Natural killer cell treated with Interleukin-12 subunit alpha and Interleukin-12 subunit beta and Interleukin-15 and Interleukin-18, amount 100 ng/mL, for 72 hours (primary cell): Measurements from ENCODE around the gene SLC37A4. TPM values are rescaled to one million over a fixed set of nuclear protein-coding genes. Genes with fewer than 3 reads are reported as not detected.
A peak's percentile ranks its signal among the peaks of the same experiment; 100 is the strongest.
"Not testable (repeated sequence)": the region's sequence is repeated elsewhere in the genome, so short reads cannot be mapped to it uniquely, and the experiment has no call there.

Experiments
- ATAC-seq, 2 donors: fragments of 150-1000 bp; cut with Tn5 transposase in 1 of 2; sonication (Bioruptor Pico), chemical (Tn5 transposase) in 1 of 2; 2 replicates each; pipeline ENCODE4 v1.10.0; 2021
- DNase-seq: peaks from one replicate; pipeline ENCODE4 v3.0.0; 2022; ENCODE audit warnings: low spot score
- H3K27ac Mint-ChIP-seq, 2 donors: 1 replicate in 1 of 2; 2 replicates in 1 of 2; pipeline ENCODE4 v1.8.0; 2022; ENCODE audit warnings: mixed read lengths in 2 of 2, mild to moderate bottlenecking in 1 of 2, moderate library complexity in 1 of 2
- H3K27me3 Mint-ChIP-seq, 2 donors: 1 replicate in 1 of 2; 2 replicates in 1 of 2; pipeline ENCODE4 v1.8.0; 2022; ENCODE audit warnings: mixed read lengths in 2 of 2
- H3K36me3 Mint-ChIP-seq: one replicate; pipeline ENCODE4 v1.8.0; 2022; ENCODE audit warnings: mixed read lengths
- H3K4me1 Mint-ChIP-seq, 2 donors: 1 replicate in 1 of 2; 2 replicates in 1 of 2; pipeline ENCODE4 v1.8.0; 2022; ENCODE audit warnings: low read depth in 2 of 2, mixed read lengths in 2 of 2, mild to moderate bottlenecking in 1 of 2
- H3K4me3 Mint-ChIP-seq: one replicate; pipeline ENCODE4 v1.8.0; 2022; ENCODE audit warnings: mixed read lengths
- H3K9me3 Mint-ChIP-seq: 2 replicates; pipeline ENCODE4 v1.8.0; 2022; ENCODE audit warnings: mixed read lengths
- total RNA-seq, 2 donors: library from RNA; stranded (reverse); gene quantifications; one replicate each; pipeline ENCODE4 v1.2.3, GENCODE V29; 2022

The SLC37A4 gene
- total RNA-seq, 2 donors from 2014 or later: 20.3 to 32.6 TPM

- ATAC-seq: peak; percentile 20 to 45
- no peaks in the 10 kb centered on the region for H3K9me3 Mint-ChIP-seq
- peak overlapping the region; percentile 99 for H3K4me3 Mint-ChIP-seq
- peaks cover 26 to 35% of the 10 kb centered on the region in 2 donors for H3K4me1 Mint-ChIP-seq
- H3K36me3 Mint-ChIP-seq: peaks cover 6% of the 10 kb centered on the region
- no peak for DNase-seq
- H3K27ac Mint-ChIP-seq: peak overlapping the region; percentile 84 to 96
- no peaks in the 10 kb centered on the region for H3K27me3 Mint-ChIP-seq
Measured at GRCh38 chr11:118996926-118997626, 33.6 kb downstream of the SLC37A4 start.

- H3K27ac Mint-ChIP-seq, ATAC-seq, H3K27me3 Mint-ChIP-seq, H3K36me3 Mint-ChIP-seq, H3K4me3 Mint-ChIP-seq, DNase-seq, H3K9me3 Mint-ChIP-seq, H3K4me1 Mint-ChIP-seq: not testable (repeated sequence)
Measured at GRCh38 chr11:118991486-118992038, 39.1 kb downstream of the SLC37A4 start.

- Mint-ChIP-seq H3K9me3 (no peaks in the 10 kb centered on the region), H3K27ac (peak overlapping the region in 1 of 2 donors; percentile 84), H3K4me3 (no peak overlapping the region), H3K4me1 (no peaks in the 10 kb centered on the region), H3K36me3 (no peaks in the 10 kb centered on the region), H3K27me3 (peaks cover 0 to 4% of the 10 kb centered on the region in 2 donors)
- DNase-seq (no peak), ATAC-seq (no peak)
Measured at GRCh38 chr11:118988280-118988679, 42.4 kb downstream of the SLC37A4 start.

GRCh38 chr11:118984825-118985224 lies 45.9 kb downstream of the SLC37A4 start:
- DNase-seq (no peak), ATAC-seq (no peak)
- H3K27ac Mint-ChIP-seq: no peak overlapping the region
- no peak overlapping the region for H3K4me3 Mint-ChIP-seq
- H3K9me3 Mint-ChIP-seq: no peaks in the 10 kb centered on the region
- H3K27me3 Mint-ChIP-seq: peaks cover 0 to 4% of the 10 kb centered on the region in 2 donors
- H3K4me1 Mint-ChIP-seq: no peaks in the 10 kb centered on the region
- no peaks in the 10 kb centered on the region for H3K36me3 Mint-ChIP-seq

- H3K27me3 Mint-ChIP-seq, H3K4me1 Mint-ChIP-seq, ATAC-seq, H3K36me3 Mint-ChIP-seq, H3K9me3 Mint-ChIP-seq, DNase-seq, H3K4me3 Mint-ChIP-seq, H3K27ac Mint-ChIP-seq: not testable (repeated sequence)
Measured at GRCh38 chr11:118984337-118984736, 46.3 kb downstream of the SLC37A4 start.

DNA sequence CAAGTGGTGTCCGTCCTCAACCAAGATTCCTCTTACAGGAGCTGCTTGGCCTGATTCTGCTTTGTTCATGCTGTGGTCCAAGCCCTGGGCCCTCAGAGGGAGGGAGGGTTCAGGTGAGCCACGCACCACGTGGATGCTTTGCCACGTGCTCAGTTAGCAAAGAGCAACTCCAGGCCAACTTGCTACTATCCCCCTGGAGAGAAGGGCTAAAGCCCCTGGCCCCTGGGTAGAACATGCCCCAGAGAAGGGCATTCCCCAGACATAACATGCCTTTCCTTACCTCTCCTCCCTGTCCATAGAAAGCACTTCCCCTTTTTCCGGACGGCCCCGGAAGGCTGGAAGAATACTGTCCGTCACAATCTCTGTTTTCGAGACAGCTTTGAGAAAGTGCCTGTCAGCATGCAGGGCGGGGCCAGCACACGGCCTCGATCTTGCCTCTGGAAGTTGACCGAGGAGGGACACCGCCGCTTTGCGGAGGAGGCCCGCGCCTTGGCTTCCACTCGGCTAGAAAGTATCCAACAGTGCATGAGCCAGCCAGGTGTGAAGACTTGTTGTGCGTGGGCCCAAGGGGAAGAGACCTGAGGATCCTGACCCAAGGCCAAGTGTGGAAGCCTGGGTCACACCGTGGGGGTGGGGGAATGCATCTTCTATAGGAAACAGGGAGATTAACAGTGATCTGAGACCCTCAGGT lies 50.3 kb downstream of the SLC37A4 start:
- H3K27me3 Mint-ChIP-seq: peaks cover 0 to 3% of the 10 kb centered on the region in 2 donors
- ATAC-seq (no peak), DNase-seq (no peak)
- no peak overlapping the region for H3K4me3 Mint-ChIP-seq
- H3K27ac Mint-ChIP-seq: no peak overlapping the region
- H3K9me3 Mint-ChIP-seq: no peaks in the 10 kb centered on the region
- H3K36me3 Mint-ChIP-seq: no peaks in the 10 kb centered on the region
- H3K4me1 Mint-ChIP-seq: no peaks in the 10 kb centered on the region

- Mint-ChIP-seq H3K36me3 (no peaks in the 10 kb centered on the region), H3K4me1 (peaks cover 5 to 6% of the 10 kb centered on the region in 2 donors), H3K4me3 (no peak overlapping the region), H3K9me3 (no peaks in the 10 kb centered on the region), H3K27me3 (peaks cover 8% of the 10 kb centered on the region in 2 donors), H3K27ac (no peak overlapping the region)
- DNase-seq (no peak), ATAC-seq (no peak)
Measured at GRCh38 chr11:118979434-118979833, 51.2 kb downstream of the SLC37A4 start.

DNA sequence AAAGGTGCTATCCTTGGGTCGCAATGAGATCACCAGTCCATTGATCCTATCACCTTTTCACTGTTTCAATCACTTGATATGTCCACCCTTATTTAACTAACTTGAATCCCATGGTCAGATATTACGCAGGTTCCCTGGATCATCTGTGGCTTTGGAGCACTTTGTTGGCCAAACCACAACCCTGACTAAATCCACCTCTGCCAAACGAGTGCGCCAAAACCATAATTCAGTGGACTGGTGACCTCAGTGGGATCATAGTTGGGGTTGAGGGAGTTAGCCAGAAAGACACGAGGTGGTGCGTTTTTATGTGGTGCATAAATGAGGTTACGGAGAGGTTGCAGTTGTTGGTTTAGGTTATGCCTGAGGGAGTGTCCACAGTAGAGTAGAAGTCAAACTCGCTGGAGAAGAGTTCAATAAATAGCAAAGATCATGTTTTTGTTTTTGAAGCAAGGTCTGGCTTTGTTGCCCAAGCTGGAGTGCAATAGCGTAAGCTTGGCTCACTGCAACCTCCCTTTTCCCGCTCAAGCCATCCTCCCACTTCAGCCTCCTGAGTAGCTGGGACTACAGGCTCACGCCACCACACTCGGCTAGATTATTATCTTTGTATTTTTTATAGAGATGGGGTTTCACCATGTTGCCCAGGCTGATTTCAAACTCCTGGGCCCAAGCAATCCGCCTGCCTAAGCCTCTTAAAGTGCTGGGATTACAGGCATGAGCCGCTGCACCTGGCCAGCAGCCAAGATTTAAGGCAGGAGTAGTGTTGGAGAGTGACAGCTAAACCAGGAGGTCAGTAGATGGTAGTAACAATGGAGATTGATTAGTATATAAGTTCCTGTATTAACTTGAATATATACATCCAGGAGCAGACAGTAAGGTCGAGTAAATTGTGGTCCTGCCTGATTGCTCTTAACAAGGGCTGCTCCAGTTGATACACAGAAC lies 54.6 kb downstream of the SLC37A4 start:
- ATAC-seq: no peak
- Mint-ChIP-seq H3K9me3 (no peaks in the 10 kb centered on the region), H3K4me1 (peaks cover 5 to 6% of the 10 kb centered on the region in 2 donors), H3K27me3 (peaks cover 13 to 16% of the 10 kb centered on the region in 2 donors), H3K36me3 (no peaks in the 10 kb centered on the region), H3K4me3 (no peak overlapping the region), H3K27ac (no peak overlapping the region)
- no peak for DNase-seq

Other genes with a start within 250 kb of the SLC37A4 start
- gene DDX6, start 239.7 kb downstream of the SLC37A4 start, total RNA-seq: 100 to 1,000 TPM; 145 to 214 TPM
- gene CXCR5, start 147.0 kb downstream of the SLC37A4 start, total RNA-seq: 1 to 10 TPM; 3.1 to 6.3 TPM
- gene BCL9L, start 105.0 kb downstream of the SLC37A4 start, total RNA-seq: 10 to 100 TPM; 33.5 to 62.2 TPM
- 1 to 10 TPM in 1 of 2 donors, under 1 TPM in 1; 0.64 to 1.1 TPM for gene UPK2, start 74.6 kb downstream of the SLC37A4 start, total RNA-seq
- not detected for gene FOXR1, start 59.1 kb downstream of the SLC37A4 start, total RNA-seq
- gene CENATAC, start 32.7 kb downstream of the SLC37A4 start, total RNA-seq: 10 to 100 TPM; 53.4 to 97.8 TPM
- 100 to 1,000 TPM; 711 to 875 TPM for gene RPS25, start 12.5 kb downstream of the SLC37A4 start, total RNA-seq
- gene TRAPPC4, start 12.1 kb downstream of the SLC37A4 start, total RNA-seq: 10 to 100 TPM; 76.3 to 82.3 TPM
- gene HYOU1, start 26.3 kb upstream of the SLC37A4 start, total RNA-seq: 100 to 1,000 TPM; 259 to 333 TPM
- gene VPS11, start 36.9 kb upstream of the SLC37A4 start, total RNA-seq: 10 to 100 TPM; 34.7 to 42.0 TPM
- gene HMBS, start 54.0 kb upstream of the SLC37A4 start, total RNA-seq: 10 to 100 TPM; 18.0 to 53.9 TPM
- gene DPAGT1, start 71.0 kb upstream of the SLC37A4 start, total RNA-seq: 10 to 100 TPM; 51.9 to 96.2 TPM
- gene C2CD2L, start 76.5 kb upstream of the SLC37A4 start, total RNA-seq: 10 to 100 TPM; 37.9 to 58.4 TPM
- 10 to 100 TPM; 33.4 to 49.5 TPM for gene HINFP, start 90.7 kb upstream of the SLC37A4 start, total RNA-seq
- gene ABCG4, start 118.2 kb upstream of the SLC37A4 start, total RNA-seq: not detected
- gene NLRX1, start 137.8 kb upstream of the SLC37A4 start, total RNA-seq: 10 to 100 TPM; 13.0 to 14.1 TPM
- under 1 TPM in 1 of 2 donors, not detected in 1; 0.64 TPM for gene NHERF4, start 154.6 kb upstream of the SLC37A4 start, total RNA-seq
- 10 to 100 TPM; 29.1 to 50.5 TPM for gene CBL, start 175.5 kb upstream of the SLC37A4 start, total RNA-seq